NOMO-1 treated with DMSO at 0.1 percent for 48 hours (cell line): Measurements from ENCODE around the gene ZNF275.
"Not testable (repeated sequence)": the region's sequence is repeated elsewhere in the genome, so short reads cannot be mapped to it uniquely, and the experiment has no call there.

Experiments used
- DNase-seq: peaks from one replicate; lab custom pipeline; 2025; ENCODE audit not compliant: unreplicated experiment; lab: John Stamatoyannopoulos, UW

Gene ZNF275

DNA sequence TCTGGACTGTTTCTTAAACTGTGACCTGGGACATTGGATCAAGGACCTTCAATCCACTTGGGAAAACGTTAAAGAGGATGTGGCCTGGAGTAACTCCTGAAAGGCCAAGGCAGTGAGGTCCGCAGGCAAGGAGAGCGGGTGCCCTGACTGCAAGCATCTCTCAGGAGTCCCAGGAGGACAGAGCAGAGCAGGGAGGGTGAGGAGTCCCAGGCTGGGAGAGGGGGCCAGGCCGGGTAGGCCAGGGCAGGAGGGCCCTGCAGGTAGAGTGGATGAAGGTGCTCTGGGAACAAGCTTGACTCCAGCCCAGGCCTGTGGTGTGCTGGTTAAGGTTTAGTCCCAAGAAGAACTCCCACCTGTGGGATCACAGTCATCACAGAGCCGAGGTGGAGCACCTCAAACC, 53.4 kb downstream of the ZNF275 start:
- DNase-seq, result no peak

DNA sequence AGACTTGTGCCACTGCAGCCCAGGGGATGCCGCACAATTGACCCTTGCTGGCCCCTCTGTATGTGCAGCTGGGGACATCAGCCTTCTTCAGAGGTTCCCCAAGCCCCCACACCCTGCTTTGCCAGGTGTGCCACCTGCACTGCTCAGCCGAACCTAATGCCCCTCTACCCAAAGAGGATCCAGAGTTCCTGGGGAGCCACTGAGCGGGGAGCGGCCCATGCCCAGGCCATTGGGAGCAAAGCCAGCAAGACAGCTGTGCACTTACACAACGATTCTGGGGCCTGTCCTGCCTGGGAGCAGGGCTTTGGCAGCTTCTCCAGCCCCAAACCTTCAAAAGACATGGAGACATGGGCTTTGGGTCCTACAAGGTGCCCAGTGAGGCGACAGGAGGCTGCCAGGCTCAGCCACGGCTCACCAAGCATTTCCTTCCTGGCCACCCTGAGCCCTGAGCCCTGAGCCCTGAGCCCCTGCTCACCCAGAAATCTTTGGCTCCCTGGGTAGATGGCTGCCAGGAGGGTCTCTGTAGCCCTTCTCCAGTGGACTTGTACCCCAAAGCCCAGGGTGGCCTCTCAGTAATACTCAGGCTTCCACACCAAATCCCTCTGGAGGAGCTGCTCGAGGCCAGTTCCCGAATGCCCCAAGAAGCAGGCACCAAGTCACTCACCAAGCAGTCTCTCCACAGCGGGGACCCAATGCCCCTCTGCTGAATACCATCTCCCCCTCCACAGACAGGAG, 54.2 kb downstream of the ZNF275 start:
- no peak for DNase-seq

DNA sequence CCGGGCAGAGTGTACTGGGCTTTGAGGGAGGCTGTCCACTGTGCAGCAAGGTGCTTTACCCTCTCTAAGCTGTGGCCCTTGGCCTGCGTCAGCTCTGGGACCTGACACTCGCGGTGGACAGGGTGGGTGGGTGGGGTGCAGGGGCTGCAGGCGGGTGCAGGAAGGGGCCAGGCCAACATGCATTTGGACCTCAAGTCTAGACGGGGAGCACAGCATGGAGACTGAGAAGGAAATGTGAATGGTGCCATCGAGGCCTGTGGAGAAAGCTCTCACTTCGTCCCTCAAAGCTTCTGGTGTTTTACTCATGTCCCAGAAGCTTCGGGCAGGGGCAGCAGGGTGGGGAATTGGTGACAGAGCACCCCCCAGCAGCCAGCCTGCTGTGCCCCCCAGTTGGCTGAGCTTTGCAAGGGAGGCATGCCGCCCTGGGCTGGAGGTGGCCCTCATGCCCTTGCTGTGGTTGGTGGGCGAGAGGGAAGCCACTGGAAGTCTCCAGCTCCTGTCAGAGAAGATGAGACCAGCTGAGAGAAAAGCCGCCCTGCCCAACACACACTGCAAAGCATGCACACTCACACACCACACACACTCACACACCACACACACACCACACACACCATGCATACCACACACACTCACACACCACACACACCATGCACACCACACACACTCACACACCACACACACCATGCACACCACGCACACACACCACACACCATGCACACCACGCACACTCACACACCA, 54.9 kb downstream of the ZNF275 start:
- DNase-seq, result no peak

DNA sequence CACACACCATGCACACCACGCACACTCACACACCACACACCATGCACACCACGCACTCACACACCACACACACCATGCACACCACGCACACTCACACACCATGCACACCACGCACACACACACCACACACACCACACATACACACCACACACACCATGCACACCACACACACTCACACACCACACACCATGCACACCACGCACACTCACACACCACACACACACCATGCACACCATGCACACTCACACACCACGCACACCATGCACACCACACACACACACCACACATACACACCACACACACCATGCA, 55.5 kb downstream of the ZNF275 start:
- not testable (repeated sequence) for DNase-seq

DNA sequence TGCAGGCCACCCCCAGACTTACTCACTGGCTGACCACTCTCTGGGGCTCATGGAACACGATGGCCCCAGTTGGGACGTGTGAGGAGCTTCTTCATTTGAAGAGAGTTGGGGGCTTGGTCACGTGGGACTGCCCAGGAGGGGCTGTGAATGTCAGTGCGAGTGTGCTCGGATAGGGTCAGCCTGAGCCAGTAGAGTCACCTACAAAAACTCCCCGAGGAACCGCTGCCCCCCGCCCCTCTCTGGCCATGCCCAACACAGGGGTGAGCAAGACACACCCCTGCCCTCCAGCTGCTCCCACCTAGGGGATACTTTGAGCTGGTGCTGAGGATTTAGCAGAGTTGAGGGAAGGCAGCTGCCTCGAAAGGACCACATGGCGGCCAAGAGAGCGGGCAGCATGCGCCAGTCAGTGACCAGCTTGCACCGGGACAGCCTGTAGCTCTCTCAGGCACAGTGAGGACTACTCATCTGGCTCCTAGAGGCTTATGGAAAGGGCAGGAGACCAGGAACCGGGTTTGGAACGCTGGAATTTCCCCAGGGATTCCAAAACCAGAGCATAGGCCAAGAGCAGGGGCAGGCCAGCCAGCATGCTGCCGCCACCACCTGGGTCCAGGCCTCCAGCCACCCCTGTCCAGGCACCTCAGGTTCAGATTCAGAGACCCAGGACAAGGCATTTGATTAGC, 58.8 kb downstream of the ZNF275 start:
- no peak for DNase-seq

DNA sequence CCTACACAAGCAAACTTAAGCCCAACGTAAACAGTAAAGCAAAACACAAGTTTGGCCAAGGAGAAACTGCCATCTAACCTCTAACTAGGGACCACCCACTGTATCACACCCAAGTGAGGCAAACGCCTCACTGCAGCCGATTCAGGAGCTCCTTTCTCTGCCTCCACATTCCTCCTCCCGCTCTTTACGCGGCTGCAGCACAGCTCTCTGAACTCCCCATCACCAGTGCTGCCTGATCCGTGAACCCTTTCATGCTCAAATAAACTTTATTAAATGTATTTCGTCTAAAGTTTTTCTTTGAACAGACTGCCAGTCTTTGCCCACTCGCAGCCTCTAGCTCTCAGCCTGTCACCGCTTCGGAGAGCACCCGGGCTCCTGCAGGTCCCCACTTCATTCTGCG, 60.7 kb downstream of the ZNF275 start:
- DNase-seq, result no peak

DNA sequence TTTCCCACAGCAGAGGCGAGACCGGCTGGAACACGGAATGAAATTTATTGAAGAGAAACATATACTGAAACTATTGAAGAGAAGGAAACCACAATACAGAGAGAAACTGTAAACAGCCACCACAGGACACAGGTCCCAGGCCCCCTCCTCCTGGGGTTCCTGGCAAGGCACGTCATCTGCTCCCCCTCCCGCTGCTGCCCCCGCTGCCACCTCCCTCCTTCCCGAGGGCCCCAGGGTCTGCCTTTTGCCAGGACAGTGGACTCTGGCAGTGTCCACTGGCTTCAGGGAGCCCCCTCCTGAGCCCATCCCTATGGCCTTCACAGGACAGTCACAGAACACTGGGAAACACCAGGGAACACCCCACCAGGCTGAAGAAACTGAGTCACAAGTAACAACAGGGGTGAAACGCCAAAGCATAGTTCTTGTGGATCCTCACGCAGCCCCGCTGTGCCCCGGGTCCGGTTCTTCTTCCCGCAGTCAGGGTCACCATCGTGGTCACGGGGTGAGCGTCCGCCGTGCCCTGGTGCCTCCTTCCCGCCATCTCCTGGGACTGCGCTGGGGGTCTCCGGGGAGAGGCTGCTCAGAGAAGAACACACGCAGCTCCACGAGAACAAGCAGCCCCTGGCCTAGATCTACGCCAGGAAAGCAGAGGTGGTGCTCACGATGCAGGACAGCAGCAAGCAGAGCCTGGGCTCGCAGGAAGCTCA, 61.8 kb downstream of the ZNF275 start:
- no peak for DNase-seq

DNA sequence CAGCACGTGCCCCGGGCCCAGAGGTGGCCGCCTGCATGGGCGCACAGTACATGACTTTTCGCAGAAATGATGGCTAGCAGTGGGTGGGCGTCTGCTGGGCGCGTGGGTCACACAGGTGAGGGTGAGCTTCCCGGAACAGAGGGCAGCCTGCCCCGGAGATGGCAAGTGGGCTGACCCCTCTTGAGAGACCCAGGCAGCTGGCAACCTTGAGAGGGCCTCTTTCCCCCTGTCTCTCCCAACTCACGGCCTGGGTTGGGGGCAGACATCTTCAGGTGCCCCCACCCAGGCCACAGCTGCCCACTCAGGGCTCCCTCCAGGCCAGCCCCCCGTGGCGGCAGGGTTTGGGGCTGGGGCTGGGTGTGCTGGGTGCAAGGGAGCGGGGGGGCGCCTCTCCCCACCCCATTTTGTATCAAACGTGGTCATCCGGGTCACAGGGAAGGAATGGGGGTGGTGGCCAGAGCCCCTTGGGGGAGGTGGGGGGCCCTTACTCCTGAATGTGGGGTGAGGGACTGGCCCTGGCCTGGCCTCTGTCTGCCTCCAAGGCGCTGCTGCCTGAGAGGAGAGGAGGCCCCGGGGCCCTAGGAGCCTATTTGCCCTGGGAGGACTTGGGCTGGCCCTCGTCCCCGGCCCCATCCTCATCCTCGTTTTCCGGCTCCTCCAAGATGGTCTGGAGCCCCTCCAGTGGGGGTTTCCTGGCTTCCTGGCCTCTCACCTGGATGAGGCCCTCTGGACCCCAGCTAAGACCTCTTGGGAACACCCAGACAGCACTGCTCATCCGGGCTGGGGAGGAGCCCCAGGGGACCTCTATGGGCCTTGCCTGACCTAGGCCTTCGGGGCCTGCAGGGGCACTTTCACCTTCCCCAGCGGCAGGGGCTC, 62.6 kb downstream of the ZNF275 start:
- no peak for DNase-seq

DNA sequence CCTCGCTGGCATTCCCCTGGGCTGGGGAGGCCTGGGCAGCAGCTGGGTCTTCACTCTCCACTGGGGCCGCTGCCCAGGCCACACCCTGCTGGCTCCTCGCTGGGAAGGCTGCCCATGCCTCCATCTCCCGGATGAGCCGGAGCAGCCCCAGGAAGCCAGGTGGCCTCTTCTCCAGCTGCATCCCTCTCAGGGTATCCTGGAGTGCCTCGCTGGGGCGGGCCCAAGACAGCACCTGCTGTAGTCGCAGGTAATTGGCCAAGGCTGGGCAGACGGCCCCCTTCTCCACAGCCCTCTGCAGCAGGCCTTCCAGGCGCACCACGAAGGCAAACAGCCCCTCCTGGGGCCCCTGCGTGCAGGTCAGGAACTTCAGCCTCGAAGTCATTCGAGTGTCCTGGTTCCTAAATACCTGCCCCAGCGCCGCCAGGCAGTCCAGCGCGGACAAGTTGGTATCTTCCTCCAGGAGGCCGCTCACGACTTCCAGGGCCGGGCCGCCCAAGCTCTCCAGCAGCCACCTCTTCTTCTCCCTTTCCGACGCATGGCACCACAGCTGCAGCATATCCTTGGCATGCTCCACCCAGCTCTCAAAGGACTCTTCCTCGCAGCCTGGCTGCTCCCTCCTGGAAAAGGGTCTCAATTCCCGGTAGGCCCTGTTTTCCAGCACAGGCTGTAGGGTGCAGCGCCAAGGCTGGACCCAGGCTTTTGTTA, 63.5 kb downstream of the ZNF275 start:
- DNase-seq, result no peak

DNA sequence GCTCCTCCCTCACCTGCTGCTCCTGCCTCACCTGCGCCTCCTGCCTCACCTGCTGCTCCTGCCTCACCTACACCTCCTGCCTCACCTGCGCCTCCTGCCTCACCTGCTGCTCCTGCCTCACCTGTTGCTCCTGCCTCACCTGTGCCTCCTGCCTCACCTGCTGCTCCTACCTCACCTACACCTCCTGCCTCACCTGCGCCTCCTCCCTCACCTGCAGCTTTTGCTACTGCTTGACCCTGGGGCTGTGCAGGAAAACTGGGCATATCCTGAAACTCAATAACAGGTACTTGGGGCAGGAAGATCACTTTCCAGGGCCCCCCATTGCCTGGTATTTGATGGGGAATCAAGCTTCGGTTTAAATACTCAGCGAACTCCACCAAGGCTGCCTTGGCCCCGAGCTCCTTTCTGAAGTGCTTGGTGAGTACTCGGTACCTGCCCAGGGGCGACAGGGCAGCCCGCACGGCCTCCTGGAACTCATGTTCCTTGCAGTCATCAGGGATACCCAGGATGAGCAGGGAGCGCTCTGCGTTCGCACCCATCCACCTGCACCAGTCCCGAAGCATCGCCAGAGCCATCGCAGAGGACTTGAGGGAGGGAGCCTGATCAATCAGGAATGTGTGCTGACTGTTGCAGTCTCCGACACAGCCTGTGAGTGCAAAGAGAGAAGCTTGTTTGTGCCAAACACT, 64.5 kb downstream of the ZNF275 start:
- no peak for DNase-seq

DNA sequence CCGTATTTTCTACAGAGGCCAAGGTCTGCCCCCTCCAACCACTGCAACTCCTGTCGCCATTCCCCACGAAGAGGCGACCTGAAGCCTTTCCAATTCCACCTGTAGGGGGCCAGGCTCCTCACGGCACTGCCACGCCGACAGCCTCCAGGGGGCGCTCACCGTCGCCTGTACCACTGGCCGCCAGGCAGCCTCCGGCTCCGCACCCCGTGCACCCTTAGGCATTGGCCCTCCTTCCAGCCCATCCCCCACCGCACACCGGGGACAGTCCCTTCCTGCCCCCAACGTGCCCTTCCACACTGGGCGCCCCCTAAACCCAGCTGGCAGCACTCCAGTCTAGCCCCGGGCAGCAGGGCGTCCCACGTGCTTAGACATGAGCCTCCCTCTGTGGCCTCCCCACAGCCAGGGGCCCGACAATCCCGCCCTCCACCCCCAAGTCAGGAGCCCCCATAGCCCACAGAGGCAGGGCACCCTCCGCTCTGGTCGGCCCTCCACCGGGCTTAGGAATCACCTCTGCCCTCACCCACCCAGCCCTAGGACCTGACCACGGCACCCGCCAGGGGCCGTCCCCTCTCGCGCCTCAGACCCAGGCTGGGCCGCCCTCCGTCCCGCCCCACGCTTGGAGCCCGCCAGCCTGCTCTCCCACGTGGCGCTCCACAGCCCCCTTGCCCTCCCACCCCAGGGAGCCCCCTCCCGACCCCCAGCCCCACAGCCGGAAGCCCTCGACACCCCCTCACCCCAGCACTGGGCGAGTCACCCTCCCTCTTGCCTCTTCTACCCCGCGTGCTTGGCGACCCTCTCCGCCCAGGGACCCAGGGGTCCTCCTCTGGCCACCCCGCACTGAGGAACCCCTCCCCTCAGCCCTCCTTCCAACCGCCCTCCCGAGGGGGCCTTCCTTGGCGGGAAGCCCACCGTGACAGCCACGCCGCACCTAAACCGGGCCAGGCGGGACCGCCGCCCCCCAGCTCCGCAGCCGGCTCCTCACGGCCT, 66.5 kb downstream of the ZNF275 start:
- DNase-seq, result peak; percentile 50

DNA sequence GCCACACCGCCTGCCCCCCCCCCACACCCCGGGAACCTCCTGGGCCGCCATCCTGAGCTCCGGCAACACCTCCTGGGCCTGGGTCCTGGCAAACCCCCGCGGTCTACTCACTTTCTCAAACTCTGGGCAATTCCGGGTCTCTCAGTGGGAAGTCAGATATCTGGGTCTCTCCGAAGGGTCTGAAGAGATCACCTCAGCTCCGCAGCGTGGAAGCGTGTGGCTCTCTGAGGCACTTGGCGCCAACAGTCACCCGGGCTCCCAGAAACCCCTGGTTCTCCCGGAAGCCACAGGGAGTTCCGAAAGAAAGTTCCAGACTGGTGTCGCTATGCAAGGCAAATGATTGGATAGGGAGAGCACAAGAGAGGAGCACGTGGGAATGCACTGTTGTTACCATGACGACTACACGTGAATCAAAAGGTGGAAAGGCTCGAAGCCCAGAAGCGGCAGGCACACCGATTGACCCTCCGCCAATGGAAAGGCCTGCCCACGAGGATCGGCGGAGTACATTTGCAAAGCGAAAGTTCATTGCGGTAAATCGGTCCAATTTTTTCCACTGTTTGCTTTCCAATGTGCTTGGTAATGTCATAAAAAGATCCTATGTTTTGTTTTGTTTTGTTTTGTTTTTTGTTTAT, 67.3 kb downstream of the ZNF275 start, which contains the start of gene PNMA6E:
TSS of gene PNMA6E (minus strand) at position 218 of the 632 bp plus-strand sequence. CDS start 2,501 bp downstream, outside the sequence.
- no peak for DNase-seq
